HEK293T (cell line): ENCODE measurements around the gene GLTP.

ENCODE experiments used
- BHLHE40 ChIP-seq: fragments of 450-650 bp; IDR thresholded peaks from 2 replicates; pipeline ENCODE4 v1.6.1; 2016; ENCODE audit warnings: mild to moderate bottlenecking, moderate library complexity, borderline replicate concordance
- FOXA1 ChIP-seq: fragments of 450-650 bp; IDR thresholded peaks from 2 replicates; pipeline ENCODE4 v1.6.1; 2016; ENCODE audit warnings: mild to moderate bottlenecking
- HDGF ChIP-seq: fragments of 450-650 bp; IDR thresholded peaks from 2 replicates; pipeline ENCODE4 v1.6.1; 2017; ENCODE audit warnings: antibody characterized with exemption, borderline replicate concordance
- NFRKB ChIP-seq: fragments of 450-650 bp; IDR thresholded peaks from 2 replicates; pipeline ENCODE4 v1.6.1; 2016; ENCODE audit warnings: mild to moderate bottlenecking, moderate library complexity
- ZNF384 ChIP-seq: fragments of 450-650 bp; IDR thresholded peaks from 2 replicates; pipeline ENCODE4 v1.6.1; 2016

DNA sequence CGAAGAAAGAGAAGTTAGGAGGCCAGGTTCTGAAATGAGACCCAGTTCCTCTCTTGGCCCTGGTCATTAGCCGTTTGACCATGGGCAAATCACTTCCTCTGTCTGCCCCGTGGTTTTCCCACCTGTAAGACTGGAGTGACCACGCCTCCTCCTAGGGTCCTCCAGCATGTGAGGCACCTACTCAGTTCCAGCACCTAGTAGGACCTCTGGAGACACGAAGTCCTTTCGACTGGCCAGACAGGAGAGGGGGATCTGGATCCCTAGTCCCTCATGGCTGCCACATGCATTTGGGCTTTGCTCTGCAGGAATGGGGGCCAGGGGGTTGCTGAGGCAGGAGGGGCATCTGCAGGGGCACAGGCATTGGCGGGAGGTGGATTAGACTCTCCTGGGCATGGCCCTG is 63.5 kb downstream of the GLTP start:
- TF ChIP-seq BHLHE40 (no peak), HDGF (no peak), ZNF384 (no peak), FOXA1 (no peak), NFRKB (no peak)
